ENCODE measurements around the gene APBB2.

DNA sequence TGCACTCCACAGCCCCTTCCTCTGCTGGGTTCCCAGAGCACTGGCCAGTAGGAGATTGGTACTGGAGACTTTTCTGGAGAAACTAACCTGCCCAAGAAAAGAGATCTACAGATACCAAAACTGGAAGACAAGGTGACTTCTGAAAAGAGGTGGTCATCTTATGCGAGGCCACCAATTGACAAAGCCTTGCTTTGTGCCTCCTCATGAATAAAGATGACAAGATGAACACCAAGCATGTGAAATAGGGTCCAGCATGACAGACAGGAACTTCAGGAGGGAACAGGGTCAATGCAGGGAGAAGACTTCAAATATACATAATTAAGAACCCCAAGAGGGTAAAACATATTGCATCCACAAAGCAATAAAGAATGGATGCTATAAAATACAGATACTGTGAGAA is 137.9 kb downstream of the APBB2 start:
- TF ChIP-seq ZNF274 (IDR thresholded peaks at IDR 0.05; ENCODE audit: low read depth, low read length) (no peak), SUZ12 (IDR thresholded peaks at IDR 0.05; ENCODE audit: extremely low read depth, insufficient read depth, insufficient read length) (no peak), YY1 (IDR thresholded peaks at IDR 0.05; ENCODE audit: insufficient read depth, insufficient read length) (no peak)
